GM12878 (cell line): ENCODE measurements around the gene TPST1. TPM values are rescaled to one million over a fixed set of nuclear protein-coding genes. Genes with fewer than 3 reads are reported as not detected.

Source experiments
- ATAC-seq: fragments of 200-7000 bp; cut with Tn5 transposase; 3 replicates; pipeline ENCODE4 v1.9.1; 2020; ENCODE audit warnings: mild to moderate bottlenecking, moderate library complexity
- BruUV-seq: library from RNA; stranded (reverse); fragments of 400-500 nt; replicated peaks from 2 replicates; lab custom pipeline; 2021; lab: Mats Ljungman, UMichigan
- CTCF ChIA-PET: fragments of 300-600 bp; sonication (Branson Sonifier 250); formaldehyde crosslinking; extraction: SDS; loops from one replicate; lab custom pipeline; 2021; ENCODE audit warnings: inconsistent platforms; lab: Yijun Ruan, JAX
- POLR2A ChIA-PET: fragments of 350-600 bp; formaldehyde crosslinking; extraction: SDS; loops from one replicate; lab custom pipeline; 2021; ENCODE audit warnings: inconsistent platforms; lab: Charles Lee
- RAD21 ChIA-PET: fragments of 300-600 bp; sonication (Branson Sonifier 250); formaldehyde crosslinking; loops from one replicate; lab custom pipeline; 2023; ENCODE audit warnings: antibody characterized with exemption; ENCODE audit not compliant: unreplicated experiment; lab: Charles Lee
- SMC1A ChIA-PET: fragments of 300-600 bp; sonication (Branson Sonifier 250); formaldehyde crosslinking; loops from one replicate; lab custom pipeline; 2023; ENCODE audit not compliant: unreplicated experiment, uncharacterized antibody; lab: Charles Lee
- DNase-seq: peaks from one replicate; pipeline ENCODE4 v3.0.0-alpha.2; 2011; ENCODE audit warnings: low read depth, low spot score
- FAIRE-seq: peaks from 3 replicates; lab custom pipeline; 2011; peaks lifted over from hg19 to GRCh38; lab: Jason Lieb, UNC
- H2AFZ ChIP-seq: 2 replicates; pipeline ENCODE4 v1.6.0; 2011; ENCODE audit warnings: low read depth, low read length, control low read depth; ENCODE audit not compliant: control insufficient read depth
- H3K27ac ChIP-seq: 2 replicates; pipeline ENCODE4 v1.5.1; 2011; ENCODE audit warnings: control low read depth; ENCODE audit not compliant: control insufficient read depth, insufficient read depth
- H3K27me3 ChIP-seq, 2 experiments: replicated peaks in 1 of 2; 2 replicates each; pipeline versions ENCODE4 v1.6.0 to v1.6.1; 2011; ENCODE audit warnings: low read length in 1 of 2; ENCODE audit not compliant: control insufficient read depth in 2 of 2, insufficient read depth in 2 of 2
- H3K36me3 ChIP-seq, 2 experiments: 2 replicates each; pipeline ENCODE4 v1.5.1; 2011; ENCODE audit warnings: low read length in 1 of 2; ENCODE audit not compliant: control insufficient read depth in 2 of 2, insufficient read depth in 2 of 2
- H3K4me1 ChIP-seq: 2 replicates; pipeline ENCODE4 v1.6.1; 2011; ENCODE audit warnings: mild to moderate bottlenecking, low read length, moderate library complexity, mixed read lengths; ENCODE audit not compliant: control insufficient read depth, insufficient read depth
- H3K4me2 ChIP-seq: 2 replicates; pipeline ENCODE4 v1.6.0; 2011; ENCODE audit warnings: control low read depth; ENCODE audit not compliant: control insufficient read depth, insufficient read depth
- H3K4me3 ChIP-seq: fragments of 200-600 bp; sonication (generic); 2 replicates; pipeline ENCODE4 v1.5.1; 2016
- H3K79me2 ChIP-seq: 2 replicates; pipeline ENCODE4 v1.6.0; 2011; ENCODE audit warnings: low read length; ENCODE audit not compliant: control insufficient read depth, insufficient read depth
- H3K9ac ChIP-seq: 2 replicates; pipeline ENCODE4 v1.8.0; 2011; ENCODE audit warnings: low read length, control low read depth, mixed read lengths; ENCODE audit not compliant: control insufficient read depth, insufficient read depth
- H3K9me3 ChIP-seq: replicated peaks from 3 replicates; pipeline ENCODE4 v1.5.1; 2011; ENCODE audit warnings: mild to moderate bottlenecking, low read length; ENCODE audit not compliant: control insufficient read depth, insufficient read depth
- H4K20me1 ChIP-seq: 2 replicates; pipeline ENCODE4 v1.6.0; 2011; ENCODE audit not compliant: control insufficient read depth, insufficient read depth
- BCLAF1 ChIP-seq: fragments of 450-650 bp; IDR thresholded peaks from 2 replicates; pipeline ENCODE4 v1.6.1; 2017; ENCODE audit warnings: antibody characterized with exemption, mild to moderate bottlenecking, moderate library complexity
- BHLHE40 ChIP-seq, 2 experiments: fragments of 450-650 bp in 1 of 2; IDR thresholded peaks; 2 replicates each; pipeline ENCODE4 v1.6.1; 2011 to 2017; ENCODE audit warnings: low read depth in 2 of 2, borderline replicate concordance in 1 of 2, improper control_type of control experiment in 1 of 2, low read length in 1 of 2, mild to moderate bottlenecking in 1 of 2
- CBX5 ChIP-seq: sonication (generic); IDR thresholded peaks from 2 replicates; pipeline ENCODE4 v1.6.1; 2016; ENCODE audit warnings: low read depth, moderate library complexity, mild to moderate bottlenecking, inconsistent platforms
- CHD4 ChIP-seq: fragments of 200-600 bp; sonication (generic); IDR thresholded peaks from 2 replicates; pipeline ENCODE4 v1.6.1; 2016; ENCODE audit warnings: mild to moderate bottlenecking
- E2F8 ChIP-seq: fragments of 450-650 bp; IDR thresholded peaks from 2 replicates; pipeline ENCODE4 v1.6.1; 2018; ENCODE audit warnings: mild to moderate bottlenecking, low read depth, moderate library complexity; ENCODE audit not compliant: partially characterized antibody
- FOXM1 ChIP-seq: IDR thresholded peaks from 2 replicates; pipeline ENCODE4 v1.6.1; 2012; ENCODE audit warnings: low read depth, mild to moderate bottlenecking, inconsistent platforms, low read length, moderate library complexity
- IRF4 ChIP-seq: IDR thresholded peaks from 2 replicates; pipeline ENCODE4 v1.6.1; 2011; ENCODE audit warnings: low read depth, low read length
- JUND ChIP-seq: IDR thresholded peaks from 2 replicates; pipeline ENCODE4 v1.6.1; 2012; ENCODE audit warnings: low read depth, mild to moderate bottlenecking, low read length, improper control_type of control experiment, moderate library complexity
- MEF2A ChIP-seq: IDR thresholded peaks from 2 replicates; pipeline ENCODE4 v1.6.1; 2011; ENCODE audit warnings: low read depth, mild to moderate bottlenecking, low read length, moderate library complexity; ENCODE audit not compliant: insufficient read depth
- MTA2 ChIP-seq: fragments of 450-650 bp; IDR thresholded peaks from 2 replicates; pipeline ENCODE4 v1.6.1; 2016; ENCODE audit warnings: low read depth, mild to moderate bottlenecking, moderate library complexity
- PML ChIP-seq: IDR thresholded peaks from 2 replicates; pipeline ENCODE4 v1.6.1; 2012; ENCODE audit warnings: low read length, inconsistent platforms
- RELA ChIP-seq: fragments of 450-650 bp; IDR thresholded peaks from 2 replicates; pipeline ENCODE4 v1.8.0; 2014; ENCODE audit warnings: borderline replicate concordance; ENCODE audit not compliant: partially characterized antibody
- STAT3 ChIP-seq: IDR thresholded peaks from 2 replicates; pipeline ENCODE4 v1.6.1; 2011; ENCODE audit warnings: low read depth, low read length, improper control_type of control experiment
- ZBED1 ChIP-seq: IDR thresholded peaks from 2 replicates; pipeline ENCODE4 v1.6.1; 2016; ENCODE audit warnings: borderline replicate concordance
- WGBS: methylation state at CpG from one replicate; pipeline ENCODE4 v1.1.6; 2016; ENCODE audit warnings: low lambda C conversion rate; ENCODE audit not compliant: insufficient replicate concordance, insufficient coverage; ENCODE audit errors: missing lambda C conversion rate; 5-methylcytosine and 5-hydroxymethylcytosine counted together
- in situ Hi-C: fragments of 300-500 bp; cut with MboI; formaldehyde crosslinking; loops from 9 replicates; pipeline ENCODE4 v1.14.3; 2018; ENCODE audit warnings: mixed read lengths
- intact Hi-C: fragments of 100-400 bp; cut with micrococcal nuclease; formaldehyde crosslinking; loops from one replicate; pipeline ENCODE4 v1.14.2; 2022; ENCODE audit not compliant: unreplicated experiment
- polyA plus RNA-seq, 11 experiments: library from polyadenylated mRNA; depleted of rRNA in 4 of 11; unstranded in 6 of 11; stranded (reverse) in 5 of 11; fragments of >200 nt; fragmentation: Nextera tagmentation in 4 of 11; fragmentation: Illumina TruSeq in 1 of 11; extraction: Ambion mirVana in 4 of 11; extraction: Trizol in 1 of 11; gene quantifications; 1 replicate in 1 of 11; 2 replicates in 10 of 11; pipeline versions ENCODE4 v1.2.1 to v1.2.3, GENCODE V29; 2011 to 2016; ENCODE audit warnings: inconsistent platforms in 2 of 11, missing spikeins in 2 of 11, low read depth in 1 of 11
- total RNA-seq, 4 experiments: library from RNA; depleted of rRNA in 3 of 4; stranded (reverse); fragments of >200 nt in 3 of 4; fragmentation: Illumina TruSeq in 1 of 4; extraction: Trizol in 1 of 4; gene quantifications; 2 replicates each; pipeline versions ENCODE4 v1.2.1 to v1.2.3, GENCODE V29; 2013 to 2021
- TF ChIP-seq, protein P1 (sequence below): fragments of 150-350 bp; IDR thresholded peaks from 2 replicates; pipeline ENCODE4 v1.6.1; 2016; ENCODE audit warnings: low read depth, low read length

The TPST1 gene
- total and polyA plus RNA-seq, 10 of the 15 experiments (the other 5 are each of a cell fraction or from before 2014, with no cell fraction given) = 1.1 to 10.6 (median 7.5) TPM

DNA sequence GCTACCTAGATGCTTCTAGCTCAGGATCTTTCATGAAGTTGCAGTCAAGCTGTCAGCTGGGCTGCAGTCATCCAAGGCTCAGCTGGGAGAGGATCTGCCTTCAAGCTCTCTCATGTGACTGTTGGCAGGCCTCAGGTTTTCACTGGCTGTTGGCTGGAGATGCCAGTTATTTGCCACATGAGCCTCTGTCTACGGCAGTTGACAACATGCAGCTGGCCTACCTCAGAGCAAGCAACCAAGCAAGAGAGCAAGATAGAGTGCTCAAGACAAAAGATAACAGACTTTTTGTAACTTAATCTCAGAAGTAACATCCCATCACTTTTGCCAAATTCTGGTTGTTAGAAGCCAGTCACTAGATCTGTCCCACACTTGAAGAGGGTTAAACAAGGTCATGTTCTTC is 125.8 kb downstream of the TPST1 start:
- H3K79me2 ChIP-seq = no peaks in the 10 kb centered on the region
- RAD21 ChIA-PET = no interaction called here
- H3K4me2 ChIP-seq = no peak overlapping the region
- no peak overlapping the region for H3K27ac ChIP-seq
- intact Hi-C loops = no loop called here
- 95% methylated on average over 1 of the region's 1 CpG for WGBS
- no peak for DNase-seq
- in situ Hi-C loops = no loop called here
- CTCF ChIA-PET = no interaction called here
- H3K4me1 ChIP-seq = no peaks in the 10 kb centered on the region
- BruUV-seq = no TSS peak
- no peak overlapping the region for H3K9ac ChIP-seq
- no peaks in the 10 kb centered on the region for H3K9me3 ChIP-seq
- H3K4me3 ChIP-seq = no peak overlapping the region
- no peaks in the 10 kb centered on the region for H3K27me3 ChIP-seq
- no peak for TF ChIP-seq CBX5
- TF ChIP-seq BHLHE40 (IDR thresholded peaks at IDR 0.05; ENCODE audit: borderline replicate concordance in 1 of 2, low read depth in 2 of 2, low read length in 1 of 2) = no peak
- no peak for TF ChIP-seq E2F8
- no peak for TF ChIP-seq CHD4
- TF ChIP-seq STAT3 = no peak
- TF ChIP-seq, protein P1, sequence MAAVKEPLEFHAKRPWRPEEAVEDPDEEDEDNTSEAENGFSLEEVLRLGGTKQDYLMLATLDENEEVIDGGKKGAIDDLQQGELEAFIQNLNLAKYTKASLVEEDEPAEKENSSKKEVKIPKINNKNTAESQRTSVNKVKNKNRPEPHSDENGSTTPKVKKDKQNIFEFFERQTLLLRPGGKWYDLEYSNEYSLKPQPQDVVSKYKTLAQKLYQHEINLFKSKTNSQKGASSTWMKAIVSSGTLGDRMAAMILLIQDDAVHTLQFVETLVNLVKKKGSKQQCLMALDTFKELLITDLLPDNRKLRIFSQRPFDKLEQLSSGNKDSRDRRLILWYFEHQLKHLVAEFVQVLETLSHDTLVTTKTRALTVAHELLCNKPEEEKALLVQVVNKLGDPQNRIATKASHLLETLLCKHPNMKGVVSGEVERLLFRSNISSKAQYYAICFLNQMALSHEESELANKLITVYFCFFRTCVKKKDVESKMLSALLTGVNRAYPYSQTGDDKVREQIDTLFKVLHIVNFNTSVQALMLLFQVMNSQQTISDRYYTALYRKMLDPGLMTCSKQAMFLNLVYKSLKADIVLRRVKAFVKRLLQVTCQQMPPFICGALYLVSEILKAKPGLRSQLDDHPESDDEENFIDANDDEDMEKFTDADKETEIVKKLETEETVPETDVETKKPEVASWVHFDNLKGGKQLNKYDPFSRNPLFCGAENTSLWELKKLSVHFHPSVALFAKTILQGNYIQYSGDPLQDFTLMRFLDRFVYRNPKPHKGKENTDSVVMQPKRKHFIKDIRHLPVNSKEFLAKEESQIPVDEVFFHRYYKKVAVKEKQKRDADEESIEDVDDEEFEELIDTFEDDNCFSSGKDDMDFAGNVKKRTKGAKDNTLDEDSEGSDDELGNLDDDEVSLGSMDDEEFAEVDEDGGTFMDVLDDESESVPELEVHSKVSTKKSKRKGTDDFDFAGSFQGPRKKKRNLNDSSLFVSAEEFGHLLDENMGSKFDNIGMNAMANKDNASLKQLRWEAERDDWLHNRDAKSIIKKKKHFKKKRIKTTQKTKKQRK = no peak
- no peak for TF ChIP-seq FOXM1
- TF ChIP-seq MEF2A = no peak
- TF ChIP-seq PML = no peak
- no peak for TF ChIP-seq BCLAF1
- no peak for TF ChIP-seq JUND
- no peak for TF ChIP-seq RELA
- no peak for TF ChIP-seq ZBED1
- TF ChIP-seq MTA2 = no peak
- TF ChIP-seq IRF4 = no peak
- TF ChIP-seq, all 136 proteins: peak for 0
- Histone ChIP-seq H4K20me1 (no peaks in the 10 kb centered on the region), H2AFZ (no peak overlapping the region), H3K36me3 (no peaks in the 10 kb centered on the region)
- ChIA-PET SMC1A (interaction anchor here (1.3 kb wide), 1 partner anchor 18 kb away, joined by 3 read pairs; no protein-coding TSS in a partner anchor), POLR2A (no interaction called here)
- ATAC-seq (no peak), FAIRE-seq (no peak)
